GM19025 (cell line): Measurements from ENCODE around the gene CD81.

Experiments
- ATAC-seq: cut with Tn5 transposase; IDR thresholded peaks from one replicate; pipeline ENCODE4 v1.9.1; 2021; ENCODE audit warnings: mild to moderate bottlenecking, low read depth, moderate library complexity; ENCODE audit not compliant: unreplicated experiment

Gene CD81

DNA sequence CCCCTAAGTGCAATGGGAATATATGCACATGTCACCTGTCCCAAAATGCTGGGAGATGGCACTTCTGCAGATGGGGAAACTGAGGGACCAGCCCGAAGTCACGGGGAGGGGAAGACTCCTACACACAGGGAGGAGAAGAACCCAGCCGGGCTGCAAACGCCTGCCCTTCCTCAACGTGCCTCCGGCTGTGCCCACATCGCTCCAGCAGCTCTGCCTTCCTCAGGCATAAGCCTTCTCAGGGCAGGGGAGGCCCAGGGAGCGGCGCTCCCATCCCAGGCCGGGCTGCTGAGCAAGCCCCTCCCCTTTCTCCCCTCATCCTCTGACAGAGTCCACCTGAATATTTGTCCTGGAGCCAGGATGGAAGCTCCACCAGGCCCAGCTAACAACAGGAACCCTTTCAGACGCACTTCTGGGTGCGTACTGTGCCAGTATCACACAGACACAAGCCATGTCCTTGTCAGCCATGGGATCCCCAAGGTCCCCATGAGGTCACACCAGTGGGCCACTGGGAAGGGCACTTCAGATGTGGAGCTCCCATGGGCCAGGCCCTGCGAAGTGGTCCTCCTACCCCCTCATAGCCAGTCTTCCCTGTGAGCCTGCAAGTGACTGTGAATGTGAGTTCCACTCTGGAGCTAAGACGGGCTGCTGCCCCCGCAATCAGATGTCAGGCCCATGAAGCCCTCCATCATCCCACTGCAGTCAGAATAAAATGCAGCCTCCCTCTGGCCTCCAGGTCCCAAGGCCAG is 2.5 kb upstream of the CD81 start:
- ATAC-seq, result no peak

DNA sequence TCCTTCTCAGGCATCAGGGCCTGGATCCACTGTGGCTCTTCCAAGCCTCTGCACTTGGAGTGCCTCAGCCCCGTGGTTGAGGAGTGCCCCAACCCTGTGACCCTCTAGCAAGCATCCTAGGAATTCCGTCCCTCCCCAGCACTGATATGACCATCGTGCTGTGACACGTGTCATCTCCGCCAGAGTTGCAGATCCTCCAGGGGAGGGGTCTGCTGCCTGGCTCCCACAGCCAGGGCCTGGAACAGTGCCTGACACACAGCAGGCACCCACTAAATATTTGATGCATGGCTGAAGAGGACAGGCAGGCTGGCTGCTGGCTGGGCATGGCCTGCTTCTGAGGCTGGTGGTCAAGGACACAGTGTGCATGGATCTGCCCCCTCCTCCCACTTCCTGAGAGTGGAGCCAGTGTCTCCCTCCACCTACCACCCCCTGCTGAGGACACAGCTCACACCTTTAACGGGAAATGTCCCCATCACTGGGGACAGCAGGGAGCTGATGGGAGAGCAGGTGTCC is 1.7 kb upstream of the CD81 start:
- no peak for ATAC-seq

DNA sequence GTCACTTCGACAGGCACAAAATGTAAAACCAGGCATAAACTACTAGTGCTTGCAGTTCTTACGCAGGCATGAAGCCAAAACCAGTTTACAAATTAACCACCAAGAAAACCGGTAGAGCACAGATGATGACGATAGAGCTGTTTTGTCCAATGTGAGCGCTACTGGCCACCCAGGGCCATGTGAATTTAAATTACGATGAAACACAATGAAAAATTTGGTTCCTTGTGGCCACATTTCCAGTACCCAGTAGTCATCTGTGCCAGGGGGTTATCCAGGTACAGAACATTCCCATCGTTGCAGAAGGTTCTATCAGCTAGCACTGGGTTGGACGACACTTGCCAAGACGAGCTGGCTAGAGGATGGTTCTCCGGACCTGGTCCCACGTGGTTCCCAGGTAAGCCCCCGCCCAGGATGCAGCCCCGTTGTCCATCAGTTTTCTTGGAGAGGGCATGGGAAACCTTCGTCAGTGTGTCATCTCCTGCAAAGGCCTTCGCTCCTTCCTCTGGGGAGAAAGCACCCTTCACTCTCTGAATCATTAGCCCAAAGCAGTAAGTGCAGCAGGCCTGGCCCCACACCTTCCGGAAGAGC is 1.1 kb upstream of the CD81 start:
- ATAC-seq, result no peak

DNA sequence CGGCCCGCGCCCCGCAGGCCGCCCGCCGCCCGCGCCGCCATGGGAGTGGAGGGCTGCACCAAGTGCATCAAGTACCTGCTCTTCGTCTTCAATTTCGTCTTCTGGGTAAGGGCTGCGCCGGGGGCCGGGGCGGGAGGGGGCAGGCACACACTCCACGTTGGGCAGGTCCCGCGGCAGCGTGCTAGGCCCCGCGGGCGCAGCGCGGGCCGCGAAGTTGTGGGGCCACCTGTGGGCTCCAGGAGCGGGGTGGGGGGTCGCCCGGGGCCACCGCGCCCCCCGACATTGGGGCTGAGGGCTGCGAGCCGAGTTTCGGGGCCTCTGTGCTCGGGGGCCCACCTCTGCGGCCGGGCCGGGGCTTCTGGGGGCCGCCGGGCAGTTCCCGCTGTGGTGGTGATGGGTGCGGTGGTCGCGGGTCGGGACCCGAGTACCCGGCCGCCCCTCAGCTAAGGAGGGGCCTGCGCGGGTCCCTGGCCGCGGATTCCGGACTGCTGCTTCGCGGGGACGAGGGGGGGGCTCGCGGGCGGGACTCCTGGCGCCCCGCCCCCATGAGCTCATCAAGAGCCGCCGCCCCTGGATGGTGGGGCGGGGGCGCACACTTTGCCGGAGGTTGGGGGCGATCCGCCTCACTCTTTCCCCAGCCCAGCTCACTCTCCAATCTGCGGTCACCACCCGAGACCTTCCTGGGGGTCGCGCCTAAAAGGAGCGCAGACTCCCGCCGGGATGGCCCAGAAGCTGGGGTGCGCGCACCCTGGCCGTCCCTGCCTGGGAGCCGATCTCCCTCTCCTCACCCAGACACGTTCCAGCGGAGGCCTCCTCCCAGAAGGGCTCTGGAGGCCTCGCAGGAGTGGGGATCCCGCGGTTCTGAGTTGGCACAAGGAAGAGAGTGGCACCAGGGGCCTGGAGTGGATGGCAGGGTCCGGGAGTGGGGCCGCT is 667 bp downstream of the CD81 start:
- peak; percentile 18 for ATAC-seq

GRCh38 chr11:2378527-2379210 is 1.6 kb downstream of the CD81 start:
- no peak for ATAC-seq

DNA sequence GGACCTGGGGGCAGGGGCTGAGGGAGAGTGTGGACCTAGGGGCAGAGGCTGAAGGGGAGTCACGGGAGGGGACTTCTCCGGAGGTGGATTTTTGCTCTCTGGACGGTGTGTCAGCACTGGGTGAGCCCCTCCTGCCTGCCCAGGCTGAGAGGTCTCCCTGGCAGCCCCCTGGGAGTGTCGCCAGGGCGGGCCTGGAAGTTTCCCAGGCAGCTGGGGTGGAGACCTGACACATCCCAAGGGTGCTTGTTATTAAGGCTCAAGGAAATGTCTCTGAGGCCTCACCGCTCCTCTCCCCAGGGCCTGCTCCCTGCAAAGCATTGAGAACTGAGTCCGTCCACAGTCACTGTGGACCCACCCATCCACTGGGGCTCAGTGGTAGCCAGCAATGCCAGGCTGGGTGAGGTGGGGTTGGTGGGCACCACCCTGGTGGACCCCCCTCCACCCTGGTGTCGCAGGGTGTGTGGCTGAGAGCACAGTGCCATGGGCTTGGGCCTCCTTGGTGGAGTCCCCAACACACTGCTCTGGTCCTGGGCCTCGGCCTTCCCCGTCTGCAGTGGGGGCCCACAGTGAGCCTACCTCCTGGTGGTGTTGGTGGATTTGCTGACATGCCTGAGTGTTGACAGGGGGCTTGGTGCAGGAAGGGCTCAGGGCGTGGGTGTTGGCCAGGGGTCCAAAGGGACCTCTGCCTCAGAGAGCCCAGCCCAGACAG is 2.5 kb downstream of the CD81 start:
- ATAC-seq, result no peak

- ATAC-seq, result no peak
Observed at GRCh38 chr11:2380396-2380795, 3.3 kb downstream of the CD81 start.

DNA sequence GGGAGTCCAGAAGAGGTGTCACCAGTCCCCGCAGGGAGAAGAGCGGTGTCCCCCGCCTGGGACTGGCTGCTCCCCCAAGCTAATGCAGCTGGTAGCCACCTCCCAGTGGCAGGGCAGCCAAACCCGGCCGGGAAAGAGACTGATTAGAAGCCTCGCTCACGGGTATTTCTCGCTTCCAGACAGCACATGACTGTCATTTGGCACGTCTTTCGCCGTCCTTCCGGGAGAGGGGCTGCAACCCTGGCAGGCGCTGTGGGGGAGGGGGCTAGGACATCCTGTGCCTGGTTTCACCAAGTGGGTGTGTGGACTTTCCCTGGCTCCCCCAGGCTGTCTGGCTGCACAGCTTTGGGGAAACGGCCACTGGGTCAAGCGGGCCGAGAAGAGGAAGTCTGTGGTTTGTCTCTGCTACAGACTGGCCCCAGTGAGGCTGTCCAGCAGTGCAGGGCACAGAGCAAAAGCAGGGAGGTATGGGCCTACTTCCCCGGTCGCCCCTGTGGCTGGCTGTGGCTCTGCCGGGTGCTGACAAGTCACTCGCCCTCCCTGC is 3.8 kb downstream of the CD81 start:
- no peak for ATAC-seq

DNA sequence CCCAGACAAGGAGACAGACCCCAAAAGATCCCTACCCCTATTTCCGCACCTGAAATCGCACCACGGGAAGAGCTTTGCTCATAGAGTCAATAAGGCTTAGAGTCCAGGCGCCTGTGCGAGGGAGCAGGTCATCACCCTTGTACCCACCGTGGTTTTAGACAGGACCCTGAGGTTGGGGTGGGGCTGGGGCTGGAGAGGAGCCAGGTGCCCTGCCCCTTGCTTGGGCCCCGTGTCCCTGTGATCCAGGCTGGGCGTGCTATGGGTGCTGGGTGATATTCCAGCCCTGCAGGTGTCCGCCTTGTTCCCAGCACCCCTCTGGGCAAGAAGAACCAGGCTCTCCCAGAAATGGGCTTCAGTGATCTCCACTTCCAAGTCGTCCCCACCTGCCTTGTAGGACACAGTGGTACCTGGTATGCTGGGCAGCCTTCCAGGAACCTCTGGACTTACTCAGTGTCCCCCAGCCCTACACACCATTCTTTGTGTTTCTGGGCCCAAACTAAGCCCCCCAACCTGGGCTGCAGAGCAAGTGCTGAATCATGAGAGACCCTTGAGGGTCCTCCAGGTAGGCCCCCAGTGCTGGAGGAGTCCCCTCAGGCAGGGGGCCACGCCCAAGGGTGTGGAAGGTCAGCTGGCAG is 4.5 kb downstream of the CD81 start:
- ATAC-seq, result no peak

- no peak for ATAC-seq
Observed at GRCh38 chr11:2382129-2382517, 5.0 kb downstream of the CD81 start.

GRCh38 chr11:2382936-2383851 is 6.1 kb downstream of the CD81 start:
- ATAC-seq, result no peak

- no peak for ATAC-seq
Observed at GRCh38 chr11:2383852-2384804, 7.0 kb downstream of the CD81 start.

DNA sequence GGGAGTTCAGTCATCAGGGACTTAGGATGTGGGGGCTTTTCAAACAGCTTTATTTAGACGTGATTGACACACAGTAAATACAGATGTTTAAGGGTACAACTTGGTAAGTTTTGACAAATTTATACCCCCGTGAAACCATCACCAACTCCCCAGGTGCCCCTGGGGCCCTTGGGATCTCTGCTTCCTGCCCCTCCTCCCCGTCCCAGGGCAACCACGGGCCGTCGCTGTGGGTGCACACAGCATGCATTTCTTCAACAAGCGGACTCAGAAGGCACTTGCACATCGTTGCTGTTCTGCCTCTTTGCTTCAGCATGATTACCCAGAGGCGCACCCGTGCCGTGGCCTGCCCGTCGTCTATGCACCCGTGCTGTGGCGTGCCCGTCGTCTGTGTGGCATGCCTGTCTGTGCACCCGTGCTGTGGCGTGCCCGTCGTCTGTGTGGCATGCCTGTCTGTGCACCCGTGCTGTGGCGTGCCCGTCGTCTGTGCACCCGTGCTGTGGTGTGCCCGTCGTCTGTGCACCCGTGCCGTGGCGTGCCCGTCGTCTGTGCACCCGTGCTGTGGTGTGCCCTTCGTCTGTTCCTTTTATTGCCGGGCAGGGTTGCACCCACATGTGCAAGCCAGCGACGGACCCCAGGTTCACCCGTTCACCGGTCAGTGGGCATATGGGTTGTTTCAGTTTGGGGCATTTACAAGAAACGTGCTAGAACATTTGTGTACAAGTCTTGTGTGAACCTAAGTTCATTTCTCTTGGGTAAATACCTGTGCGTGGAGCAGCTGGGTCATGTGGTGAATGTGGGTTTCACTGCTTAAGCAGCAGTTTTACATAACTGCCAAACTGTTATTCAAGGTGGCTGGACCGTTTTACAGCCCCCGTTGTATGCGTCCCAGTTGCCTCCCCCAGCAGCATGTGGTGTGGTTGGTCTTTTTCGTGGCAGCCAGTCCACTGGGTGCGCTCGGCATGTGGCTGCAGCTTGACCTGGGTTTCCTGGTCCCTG is 8.3 kb downstream of the CD81 start:
- ATAC-seq, result peak; percentile 34

GRCh38 chr11:2386591-2386990 is 9.5 kb downstream of the CD81 start:
- no peak for ATAC-seq

- no peak for ATAC-seq
Observed at GRCh38 chr11:2387266-2387987, 10.3 kb downstream of the CD81 start.
